HFFc6 (cell line): Measurements from ENCODE around the gene PRKCE. TPM values are rescaled to one million over a fixed set of nuclear protein-coding genes. Genes with fewer than 3 reads are reported as not detected.

ENCODE experiments used
- DNase-seq: peaks from one replicate; pipeline ENCODE4 v3.0.0-alpha.2; 2018
- H3K27ac Mint-ChIP-seq: 2 replicates; pipeline ENCODE4 v1.8.0; 2020; ENCODE audit warnings: mild to moderate bottlenecking, mixed read lengths
- H3K27me3 Mint-ChIP-seq: 2 replicates; pipeline ENCODE4 v1.8.0; 2021; ENCODE audit warnings: mild to moderate bottlenecking, moderate library complexity, mixed read lengths; ENCODE audit not compliant: insufficient read depth
- H3K36me3 Mint-ChIP-seq: 2 replicates; pipeline ENCODE4 v1.8.0; 2021; ENCODE audit warnings: low read depth, mixed read lengths
- H3K4me1 Mint-ChIP-seq: 2 replicates; pipeline ENCODE4 v1.8.0; 2020; ENCODE audit warnings: low read depth, mixed read lengths
- H3K4me3 Mint-ChIP-seq: 2 replicates; pipeline ENCODE4 v1.8.0; 2020; ENCODE audit warnings: mild to moderate bottlenecking, moderate library complexity, mixed read lengths
- H3K9me3 Mint-ChIP-seq: 2 replicates; pipeline ENCODE4 v1.8.0; 2020; ENCODE audit warnings: mild to moderate bottlenecking, mixed read lengths
- total RNA-seq, 6 experiments: library from RNA; stranded (reverse); fragmentation: NEBNext Ultra II Directional; extraction: Animal tissue kit (Norgen Biotek cat#: 25700); gene quantifications; 2 replicates in 1 of 6; 3 replicates in 5 of 6; pipeline ENCODE4 v1.2.3, GENCODE V29; 2021
- TF ChIP-seq, protein P1 (sequence below): fragments of 200-600 bp; sonication (generic); IDR thresholded peaks from 2 replicates; pipeline ENCODE4 v1.5.0; 2021; ENCODE audit warnings: antibody characterized with exemption, mild to moderate bottlenecking

The PRKCE gene
- total RNA-seq, 6 experiments from 2014 or later, result 10.8 to 13.7 (median 12.0) TPM

DNA sequence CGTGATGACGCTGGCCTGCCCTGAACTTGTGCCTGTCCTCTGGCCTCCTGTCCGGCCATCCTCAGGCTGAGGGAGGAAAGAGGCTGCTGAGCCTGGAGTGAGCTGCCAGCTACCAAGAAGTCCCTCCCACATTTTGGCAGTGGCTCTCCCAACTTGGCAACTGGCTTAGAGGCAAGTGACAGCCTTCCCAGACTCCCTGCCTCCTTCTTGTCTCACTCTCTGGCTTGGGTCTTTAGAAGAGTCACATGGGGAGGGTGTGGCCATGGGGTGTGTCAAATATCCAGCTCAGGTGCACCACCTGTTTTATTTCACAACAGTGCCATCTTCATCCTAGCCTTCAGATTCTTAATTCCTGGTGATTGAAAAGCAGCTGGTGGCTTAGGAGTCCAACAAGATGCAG is 222.9 kb downstream of the PRKCE start:
- Mint-ChIP-seq H3K27ac (no peak overlapping the region), H3K4me1 (peaks cover 35% of the 10 kb centered on the region), H3K4me3 (no peak overlapping the region), H3K9me3 (peaks cover 13% of the 10 kb centered on the region), H3K27me3 (no peaks in the 10 kb centered on the region; the same call in 1 of the 2 replicates), H3K36me3 (peaks cover 35% of the 10 kb centered on the region)
- TF ChIP-seq, protein P1, sequence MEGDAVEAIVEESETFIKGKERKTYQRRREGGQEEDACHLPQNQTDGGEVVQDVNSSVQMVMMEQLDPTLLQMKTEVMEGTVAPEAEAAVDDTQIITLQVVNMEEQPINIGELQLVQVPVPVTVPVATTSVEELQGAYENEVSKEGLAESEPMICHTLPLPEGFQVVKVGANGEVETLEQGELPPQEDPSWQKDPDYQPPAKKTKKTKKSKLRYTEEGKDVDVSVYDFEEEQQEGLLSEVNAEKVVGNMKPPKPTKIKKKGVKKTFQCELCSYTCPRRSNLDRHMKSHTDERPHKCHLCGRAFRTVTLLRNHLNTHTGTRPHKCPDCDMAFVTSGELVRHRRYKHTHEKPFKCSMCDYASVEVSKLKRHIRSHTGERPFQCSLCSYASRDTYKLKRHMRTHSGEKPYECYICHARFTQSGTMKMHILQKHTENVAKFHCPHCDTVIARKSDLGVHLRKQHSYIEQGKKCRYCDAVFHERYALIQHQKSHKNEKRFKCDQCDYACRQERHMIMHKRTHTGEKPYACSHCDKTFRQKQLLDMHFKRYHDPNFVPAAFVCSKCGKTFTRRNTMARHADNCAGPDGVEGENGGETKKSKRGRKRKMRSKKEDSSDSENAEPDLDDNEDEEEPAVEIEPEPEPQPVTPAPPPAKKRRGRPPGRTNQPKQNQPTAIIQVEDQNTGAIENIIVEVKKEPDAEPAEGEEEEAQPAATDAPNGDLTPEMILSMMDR, result no peak
- no peak for DNase-seq

GRCh38 chr2:45876611-45877010 is 225.1 kb downstream of the PRKCE start:
- Mint-ChIP-seq H3K4me3 (no peak overlapping the region), H3K27ac (no peak overlapping the region), H3K4me1 (peaks cover 14% of the 10 kb centered on the region), H3K36me3 (peaks cover 35% of the 10 kb centered on the region), H3K9me3 (peaks cover 13% of the 10 kb centered on the region), H3K27me3 (no peaks in the 10 kb centered on the region; the same call in 1 of the 2 replicates)
- no peak for DNase-seq
- TF ChIP-seq, protein P1, result no peak

DNA sequence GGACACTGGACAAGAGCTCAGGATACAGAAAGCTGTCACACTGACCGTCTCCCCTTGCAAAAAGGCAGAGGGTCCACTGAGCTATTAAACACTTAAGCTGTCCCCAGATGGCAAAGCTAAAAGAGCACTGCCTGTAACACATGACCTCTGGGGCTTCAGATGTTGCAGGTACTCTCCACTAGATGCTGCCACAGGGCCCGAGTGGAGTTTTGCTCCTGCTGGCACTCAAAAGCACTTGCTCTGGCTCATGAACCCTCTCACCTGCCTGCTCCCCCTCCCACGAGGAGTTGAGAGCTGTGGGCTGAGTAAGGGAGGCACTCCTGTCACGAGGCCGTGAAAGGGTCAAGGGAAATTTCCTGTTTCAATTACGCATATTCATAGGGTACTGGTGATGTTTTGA is 227.9 kb downstream of the PRKCE start:
- H3K27ac Mint-ChIP-seq, result no peak overlapping the region
- TF ChIP-seq, protein P1, result no peak
- peaks cover 13% of the 10 kb centered on the region for H3K9me3 Mint-ChIP-seq
- H3K27me3 Mint-ChIP-seq, result no peaks in the 10 kb centered on the region; the same call in 1 of the 2 replicates
- no peak overlapping the region for H3K4me3 Mint-ChIP-seq
- H3K36me3 Mint-ChIP-seq, result peaks cover 29% of the 10 kb centered on the region
- no peak for DNase-seq
- peaks cover 9% of the 10 kb centered on the region; the same call in 1 of the 2 replicates for H3K4me1 Mint-ChIP-seq

- no peaks in the 10 kb centered on the region; the same call in 1 of the 2 replicates for H3K27me3 Mint-ChIP-seq
- peaks cover 26% of the 10 kb centered on the region for H3K36me3 Mint-ChIP-seq
- no peak overlapping the region for H3K27ac Mint-ChIP-seq
- H3K4me1 Mint-ChIP-seq, result peaks cover 10% of the 10 kb centered on the region; the same call in 1 of the 2 replicates
- DNase-seq, result no peak
- TF ChIP-seq, protein P1, result no peak
- peaks cover 13% of the 10 kb centered on the region for H3K9me3 Mint-ChIP-seq
- H3K4me3 Mint-ChIP-seq, result no peak overlapping the region
These were observed 228.5 kb downstream of the PRKCE start for GRCh38 chr2:45879936-45880335.

GRCh38 chr2:45881970-45882581 is 230.6 kb downstream of the PRKCE start:
- TF ChIP-seq, protein P1, result no peak
- no peak overlapping the region for H3K4me3 Mint-ChIP-seq
- peaks cover 14% of the 10 kb centered on the region; the same call in 1 of the 2 replicates for H3K4me1 Mint-ChIP-seq
- peaks cover 9% of the 10 kb centered on the region; the same call in 1 of the 2 replicates for H3K36me3 Mint-ChIP-seq
- no peak for DNase-seq
- H3K9me3 Mint-ChIP-seq, result peaks cover 4% of the 10 kb centered on the region
- H3K27ac Mint-ChIP-seq, result no peak overlapping the region
- H3K27me3 Mint-ChIP-seq, result no peaks in the 10 kb centered on the region
